GM21723 (cell line): ENCODE measurements around the gene LHB.
"Not testable (repeated sequence)": the region's sequence is repeated elsewhere in the genome, so short reads cannot be mapped to it uniquely, and the experiment has no call there.

Experiments
- ATAC-seq: cut with Tn5 transposase; IDR thresholded peaks from one replicate; pipeline ENCODE4 v1.9.1; 2021; ENCODE audit warnings: mild to moderate bottlenecking, moderate library complexity; ENCODE audit not compliant: unreplicated experiment

Gene LHB

GRCh38 chr19:49017041-49017665 is at the start of gene LHB:
LHB (minus strand) TSS chr19:49017091; CDS start chr19:49017081, 10 bp downstream.
- ATAC-seq = no peak

GRCh38 chr19:49065905-49066512 is 49.1 kb upstream of the LHB start:
- ATAC-seq = no peak

GRCh38 chr19:49064768-49065611 is 48.1 kb upstream of the LHB start, which contains the start of gene NTF4:
NTF4 (minus strand) TSS chr19:49064818; CDS start chr19:49061997, 2,821 bp downstream.
- ATAC-seq = no peak

GRCh38 chr19:49064029-49064629 is 47.2 kb upstream of the LHB start:
- ATAC-seq = no peak

- ATAC-seq = no peak
Observed at GRCh38 chr19:49061445-49061844, 44.6 kb upstream of the LHB start.

- no peak for ATAC-seq
Observed at GRCh38 chr19:49061000-49061399, 44.1 kb upstream of the LHB start.

- ATAC-seq = no peak
Observed at GRCh38 chr19:49059053-49059452, 42.2 kb upstream of the LHB start.

- no peak for ATAC-seq
Observed at GRCh38 chr19:49058562-49058961, 41.7 kb upstream of the LHB start.

- ATAC-seq = no peak
Observed at GRCh38 chr19:49057636-49058234, 40.8 kb upstream of the LHB start, which contains the start of gene CGB7. CGB7 (minus strand) TSS chr19:49057749; CDS start chr19:49055375, 2,374 bp downstream.

- ATAC-seq = not testable (repeated sequence)
Observed at GRCh38 chr19:49056902-49057596, 40.2 kb upstream of the LHB start.

- ATAC-seq = no peak
Observed at GRCh38 chr19:49056101-49056901, 39.4 kb upstream of the LHB start.

GRCh38 chr19:49050376-49051033 is 33.6 kb upstream of the LHB start:
- ATAC-seq = not testable (repeated sequence)

- ATAC-seq = not testable (repeated sequence)
Observed at GRCh38 chr19:49049834-49050233, 32.9 kb upstream of the LHB start.

GRCh38 chr19:49049011-49049410 is 32.1 kb upstream of the LHB start, which contains the start of gene CGB8:
CGB8 (minus strand) TSS chr19:49049111; CDS start chr19:49048739, 372 bp downstream.
- not testable (repeated sequence) for ATAC-seq

- ATAC-seq = not testable (repeated sequence)
Observed at GRCh38 chr19:49043548-49043947, 26.7 kb upstream of the LHB start, which contains the start of gene CGB5. CGB5 (plus strand) TSS chr19:49043848; CDS start chr19:49044210, 362 bp downstream.

GRCh38 chr19:49042666-49043065 is 25.8 kb upstream of the LHB start:
- not testable (repeated sequence) for ATAC-seq

- ATAC-seq = no peak
Observed at GRCh38 chr19:49042177-49042576, 25.3 kb upstream of the LHB start.

GRCh38 chr19:49039736-49040135 is 22.8 kb upstream of the LHB start:
- not testable (repeated sequence) for ATAC-seq
